HCT116 (cell line): ENCODE data around the gene EXOSC10. TPM values are rescaled to one million over a fixed set of nuclear protein-coding genes. Genes with fewer than 3 reads are reported as not detected.

ENCODE experiments used
- ATAC-seq: fragments of 200-7000 bp; cut with Tn5 transposase; 2 replicates; pipeline ENCODE4 v1.9.1; 2020; ENCODE audit warnings: mild to moderate bottlenecking, moderate library complexity
- BruUV-seq: library from RNA; stranded (reverse); fragments of 400-500 nt; replicated peaks from 2 replicates; lab custom pipeline; 2021; lab: Mats Ljungman, UMichigan
- CTCF ChIA-PET: fragments of 300-600 bp; sonication (Branson Sonifier 250); formaldehyde crosslinking; loops from one replicate; lab custom pipeline; 2021; ENCODE audit warnings: antibody characterized with exemption; lab: Charles Lee
- POLR2A ChIA-PET: fragments of 300-600, 350-600 bp; sonication (Branson Sonifier 250); formaldehyde crosslinking; loops from one replicate; lab custom pipeline; 2021; ENCODE audit warnings: antibody characterized with exemption; lab: Charles Lee
- RAD21 ChIA-PET, 2 experiments: fragments of 300-600 bp; sonication (Branson Sonifier 250); formaldehyde crosslinking; loops; one replicate each; lab custom pipeline; 2023; ENCODE audit warnings: low total read pairs in 2 of 2; ENCODE audit not compliant: uncharacterized antibody in 2 of 2, unreplicated experiment in 2 of 2, low non-redundant PET in 1 of 2; lab: Charles Lee
- DNase-seq: peaks from one replicate; pipeline ENCODE4 v3.0.0-alpha.2; 2010; ENCODE audit warnings: low read depth, low spot score
- H2AFZ ChIP-seq: fragments of 200-600 bp; shearing (Covaris generic), sonication (generic); 2 replicates; pipeline ENCODE4 v1.6.1; 2017; ENCODE audit warnings: low read depth, mixed run types, mixed read lengths, antibody characterized with exemption, low read length; ENCODE audit not compliant: poor library complexity, severe bottlenecking
- H3K27ac ChIP-seq: 2 replicates; pipeline ENCODE4 v1.5.1; 2012; ENCODE audit warnings: low read depth, low read length
- H3K27me3 ChIP-seq: fragments of 200-600 bp; sonication (generic); 2 replicates; pipeline ENCODE4 v1.6.1; 2016; ENCODE audit warnings: mixed run types, low read length, mixed read lengths; ENCODE audit not compliant: insufficient read depth
- H3K36me3 ChIP-seq, 2 experiments: fragments of 200-500 bp in 1 of 2; fragments of 200-600 bp in 1 of 2; sonication (Bioruptor generic) in 1 of 2; sonication (generic) in 1 of 2; 2 replicates each; pipeline versions ENCODE4 v1.5.1 to v1.6.1; 2014 to 2016; ENCODE audit warnings: low read length in 2 of 2, inconsistent platforms in 1 of 2, mixed read lengths in 1 of 2, mixed run types in 1 of 2; ENCODE audit not compliant: insufficient read depth in 2 of 2, control insufficient read depth in 1 of 2
- H3K4me1 ChIP-seq, 2 experiments: fragments of 200-600 bp in 1 of 2; sonication (generic) in 1 of 2; 2 replicates each; pipeline versions ENCODE4 v1.5.1 to v1.6.1; 2012 to 2017; ENCODE audit warnings: low read length in 2 of 2, inconsistent platforms in 1 of 2, mild to moderate bottlenecking in 1 of 2, mixed read lengths in 1 of 2, mixed run types in 1 of 2, moderate library complexity in 1 of 2; ENCODE audit not compliant: insufficient read depth in 2 of 2, control insufficient read depth in 1 of 2
- H3K4me2 ChIP-seq: fragments of 200-600 bp; sonication (generic); 2 replicates; pipeline ENCODE4 v1.6.1; 2017; ENCODE audit warnings: mixed run types, low read length, mixed read lengths
- H3K4me3 ChIP-seq, 2 experiments: fragments of 200-600 bp in 1 of 2; sonication (generic) in 1 of 2; replicated peaks in 1 of 2; 2 replicates each; pipeline ENCODE4 v1.5.1; 2011 to 2016; ENCODE audit warnings: low read length in 2 of 2, control low read depth in 1 of 2, low read depth in 1 of 2, mild to moderate bottlenecking in 1 of 2, mixed read lengths in 1 of 2, mixed run types in 1 of 2
- H3K79me2 ChIP-seq: fragments of 200-600 bp; sonication (generic); 2 replicates; pipeline ENCODE4 v1.6.1; 2017; ENCODE audit warnings: mild to moderate bottlenecking, mixed run types, low read length, moderate library complexity, mixed read lengths; ENCODE audit not compliant: insufficient read depth
- H3K9ac ChIP-seq: fragments of 200-600 bp; sonication (generic); 2 replicates; pipeline ENCODE4 v1.6.1; 2016; ENCODE audit warnings: low read length, mixed read lengths
- H3K9me2 ChIP-seq: fragments of 200-600 bp; sonication (generic), shearing (Covaris generic); 2 replicates; pipeline ENCODE4 v1.6.1; 2017; ENCODE audit warnings: mixed run types, mild to moderate bottlenecking, moderate library complexity; ENCODE audit not compliant: insufficient read depth
- H3K9me3 ChIP-seq, 2 experiments: fragments of 200-500 bp in 1 of 2; fragments of 200-600 bp in 1 of 2; sonication (Bioruptor generic) in 1 of 2; sonication (generic) in 1 of 2; 2 replicates each; pipeline ENCODE4 v1.6.1; 2014 to 2017; ENCODE audit warnings: low read length in 2 of 2, mixed read lengths in 2 of 2, inconsistent platforms in 1 of 2, low read depth in 1 of 2, mild to moderate bottlenecking in 1 of 2, mixed run types in 1 of 2, moderate library complexity in 1 of 2; ENCODE audit not compliant: control insufficient read depth in 1 of 2, insufficient read depth in 1 of 2
- H4K20me1 ChIP-seq: fragments of 200-600 bp; sonication (generic), shearing (Covaris generic); 2 replicates; pipeline ENCODE4 v1.6.1; 2017; ENCODE audit warnings: mixed run types, mild to moderate bottlenecking, moderate library complexity; ENCODE audit not compliant: insufficient read depth
- ATF3 ChIP-seq: IDR thresholded peaks from 2 replicates; pipeline ENCODE4 v1.6.1; 2012
- CBX3 ChIP-seq: IDR thresholded peaks from 2 replicates; pipeline ENCODE4 v1.6.1; 2012; ENCODE audit warnings: low read depth
- CEBPB ChIP-seq: IDR thresholded peaks from 2 replicates; pipeline ENCODE4 v1.6.1; 2012; ENCODE audit warnings: low read depth
- CTCF ChIP-seq, 3 experiments: fragments of 200-600 bp in 1 of 3; sonication (generic) in 1 of 3; IDR thresholded peaks in 2 of 3; conservative IDR thresholded peaks in 1 of 3; 2 replicates each; pipeline ENCODE4 v1.5.1; 2012 to 2017; ENCODE audit warnings: low read depth in 2 of 3, low read length in 2 of 3, antibody characterized with exemption in 1 of 3, borderline replicate concordance in 1 of 3, control low read depth in 1 of 3, mild to moderate bottlenecking in 1 of 3, mixed read lengths in 1 of 3, mixed run types in 1 of 3, moderate library complexity in 1 of 3; ENCODE audit not compliant: insufficient read depth in 1 of 3
- EGR1 ChIP-seq: IDR thresholded peaks from 2 replicates; pipeline ENCODE4 v1.6.1; 2012; ENCODE audit warnings: low read depth
- ELF1 ChIP-seq: IDR thresholded peaks from 2 replicates; pipeline ENCODE4 v1.6.1; 2012; ENCODE audit warnings: low read depth, borderline replicate concordance
- EZH2 ChIP-seq: fragments of 200-600 bp; sonication (generic); IDR thresholded peaks from 2 replicates; pipeline ENCODE4 v1.6.1; 2017; ENCODE audit warnings: antibody characterized with exemption, mixed run types
- EZH2phosphoT487 ChIP-seq: fragments of 200-600 bp; IDR thresholded peaks from 2 replicates; pipeline ENCODE4 v1.6.1; 2018; ENCODE audit warnings: antibody characterized with exemption, borderline replicate concordance
- JUND ChIP-seq: IDR thresholded peaks from 2 replicates; pipeline ENCODE4 v1.6.1; 2012
- MAX ChIP-seq: IDR thresholded peaks from 2 replicates; pipeline ENCODE4 v1.6.1; 2012
- POLR2A ChIP-seq: IDR thresholded peaks from 2 replicates; pipeline ENCODE4 v1.7.0; 2011; ENCODE audit warnings: borderline replicate concordance; ENCODE audit not compliant: insufficient read depth, insufficient read length; ENCODE audit errors: extremely low read depth
- POLR2AphosphoS5 ChIP-seq: IDR thresholded peaks from 2 replicates; pipeline ENCODE4 v1.6.1; 2011; ENCODE audit warnings: mild to moderate bottlenecking, low read depth, low read length, moderate library complexity
- RAD21 ChIP-seq: IDR thresholded peaks from 2 replicates; pipeline ENCODE4 v1.6.1; 2012; ENCODE audit warnings: low read depth, mild to moderate bottlenecking
- REST ChIP-seq: IDR thresholded peaks from 2 replicates; pipeline ENCODE4 v1.6.1; 2012; ENCODE audit warnings: low read depth
- SIN3A ChIP-seq: IDR thresholded peaks from 2 replicates; pipeline ENCODE4 v1.6.1; 2012; ENCODE audit warnings: low read depth
- SRF ChIP-seq: IDR thresholded peaks from 2 replicates; pipeline ENCODE4 v1.6.1; 2012; ENCODE audit warnings: low read depth
- TCF7L2 ChIP-seq: IDR thresholded peaks from 2 replicates; pipeline ENCODE4 v1.7.0; 2011; ENCODE audit warnings: borderline replicate concordance, inconsistent platforms; ENCODE audit not compliant: insufficient read depth, insufficient read length; ENCODE audit errors: extremely low read depth
- YY1 ChIP-seq: IDR thresholded peaks from 2 replicates; pipeline ENCODE4 v1.6.1; 2011; ENCODE audit warnings: low read length, low read depth, moderate library complexity, mild to moderate bottlenecking; ENCODE audit not compliant: insufficient replicate concordance; ENCODE audit errors: extremely low read depth
- ZBTB33 ChIP-seq: IDR thresholded peaks from 2 replicates; pipeline ENCODE4 v1.6.1; 2011; ENCODE audit warnings: mild to moderate bottlenecking, low read length, moderate library complexity; ENCODE audit not compliant: insufficient replicate concordance; ENCODE audit errors: extremely low read depth
- ZFX ChIP-seq: fragments of 450-650 bp; IDR thresholded peaks from 2 replicates; pipeline ENCODE4 v1.6.1; 2017
- intact Hi-C: fragments of 100-400 bp; cut with micrococcal nuclease; formaldehyde crosslinking; loops from 2 replicates; pipeline ENCODE4 v1.10.0; 2022
- total RNA-seq: library from RNA; stranded (reverse); gene quantifications from one replicate; pipeline ENCODE4 v1.2.1, GENCODE V29; 2021; ENCODE audit not compliant: unreplicated experiment

Gene EXOSC10
- total RNA-seq, 1 experiment from 2014 or later = 80.7 TPM

- Histone ChIP-seq H3K9me3 (no peaks in the 10 kb centered on the region), H3K4me2 (no peak overlapping the region), H4K20me1 (0 out of 2 replicates have a peak, but pooled peaks cover 16% of the 10 kb centered on the region), H3K27ac (no peak overlapping the region), H3K27me3 (no peaks in the 10 kb centered on the region), H3K36me3 (peaks cover 40 to 54% of the 10 kb centered on the region in 2 experiments), H3K4me1 (no peaks in the 10 kb centered on the region), H2AFZ (no peak overlapping the region), H3K9me2 (no peaks in the 10 kb centered on the region), H3K79me2 (peaks cover 23% of the 10 kb centered on the region), H3K9ac (no peak overlapping the region), H3K4me3 (no peak overlapping the region)
- no peak for ATAC-seq
- no TSS peak for BruUV-seq
- ChIA-PET POLR2A (no interaction called here), RAD21 (no interaction called here), CTCF (no interaction called here)
- intact Hi-C loops = no loop called here
- no peak for TF ChIP-seq POLR2AphosphoS5
- TF ChIP-seq SIN3A = no peak
- no peak for TF ChIP-seq JUND
- TF ChIP-seq TCF7L2 = no peak
- TF ChIP-seq SRF = no peak
- TF ChIP-seq CBX3 = no peak
- TF ChIP-seq ATF3 = no peak
- TF ChIP-seq REST = no peak
- no peak for TF ChIP-seq YY1
- TF ChIP-seq ZBTB33 = no peak
- TF ChIP-seq EZH2 = no peak
- no peak for TF ChIP-seq CTCF (IDR thresholded peaks at IDR 0.05 in 2 of 3, conservative IDR thresholded peaks at IDR 0.05 in 1 of 3; ENCODE audit: borderline replicate concordance in 1 of 3, insufficient read depth in 1 of 3, low read depth in 2 of 3, low read length in 2 of 3)
- no peak for TF ChIP-seq CEBPB
- TF ChIP-seq EGR1 = no peak
- TF ChIP-seq RAD21 = no peak
- no peak for TF ChIP-seq ELF1
- no peak for TF ChIP-seq EZH2phosphoT487
- TF ChIP-seq ZFX = no peak
- TF ChIP-seq MAX = no peak
- no peak for TF ChIP-seq POLR2A
- no peak for DNase-seq
These were observed 74.8 kb downstream of the EXOSC10 start for GRCh38 chr1:11024874-11025203.
